ENCODE results near the gene SETMAR. TPM values are rescaled to one million over a fixed set of nuclear protein-coding genes. Genes with fewer than 3 reads are reported as not detected.

SETMAR gene
- total and polyA plus RNA-seq, 2 of the 8 experiments (the other 6 are each of a cell fraction or from before 2014, with no cell fraction given) = 16.1 to 25.3 TPM

GRCh38 chr3:4311496-4311895 lies 8.3 kb downstream of the SETMAR start:
- Histone ChIP-seq H3K79me1 (ENCODE audit: low read depth, low read length) (no peaks in the 10 kb centered on the region), H2BK5ac (ENCODE audit: low read depth, low read length) (no peak overlapping the region), H2BK20ac (ENCODE audit: low read length) (no peak overlapping the region), H3K4ac (replicated peaks; ENCODE audit: insufficient read length, low read depth, low read length) (no peak overlapping the region), H2BK15ac (ENCODE audit: low read length) (no peak overlapping the region), H2BK120ac (replicated peaks; ENCODE audit: low read depth, low read length) (no peak overlapping the region), H2AFZ (ENCODE audit: low read length) (no peak overlapping the region), H3K27me3 (replicated peaks in 1 of 4; ENCODE audit: control insufficient read depth in 3 of 4, extremely low read depth in 1 of 4, insufficient read depth in 3 of 4, low read length in 3 of 4) (no peaks in the 10 kb centered on the region), H3K4me2 (ENCODE audit: insufficient read depth in 1 of 2, low read depth in 2 of 2, low read length in 2 of 2) (no peak overlapping the region), H2BK12ac (ENCODE audit: low read depth, low read length) (no peak overlapping the region), H3K9me3 (ENCODE audit: insufficient read depth in 2 of 2, low read depth in 1 of 2, low read length in 1 of 2) (no peaks in the 10 kb centered on the region), H3K14ac (ENCODE audit: insufficient read length) (no peak overlapping the region), H3K9ac (replicated peaks in 1 of 4; ENCODE audit: extremely low read depth in 1 of 4, low read depth in 3 of 4, low read length in 3 of 4) (no peak overlapping the region), H4K8ac (ENCODE audit: extremely low read depth, insufficient read depth, low read length) (no peak overlapping the region), H2AK5ac (ENCODE audit: low read depth, low read length) (no peak overlapping the region), H3K79me2 (ENCODE audit: control insufficient read depth in 1 of 2, insufficient read depth in 2 of 2, low read length in 2 of 2) (peaks cover 0 to 9% of the 10 kb centered on the region in 2 experiments; a peak in 2 of 4 replicates), H3K36me3 (ENCODE audit: control insufficient read depth in 2 of 4, insufficient read depth in 4 of 4, low read length in 3 of 4) (peaks cover 0 to 29% (median 13%) of the 10 kb centered on the region in 4 experiments; a peak in 5 of 8 replicates), H3K4me1 (replicated peaks in 1 of 4; ENCODE audit: control insufficient read depth in 3 of 4, insufficient read depth in 4 of 4, low read length in 3 of 4) (peaks cover 1 to 13% (median 8%) of the 10 kb centered on the region in 4 experiments; a peak in 3 of 7 replicates), H3K18ac (ENCODE audit: extremely low read depth, low read length) (no peak overlapping the region), H4K5ac (ENCODE audit: insufficient read length, low read depth, low read length) (no peak overlapping the region), H3K4me3 (ENCODE audit: extremely low read depth in 1 of 4, insufficient read depth in 2 of 4, low read depth in 3 of 4, low read length in 4 of 4) (no peak overlapping the region), H3K27ac (ENCODE audit: low read depth, low read length) (no peak overlapping the region), H3K56ac (replicated peaks; ENCODE audit: insufficient read length, low read depth, low read length) (no peak overlapping the region), H3K23ac (ENCODE audit: insufficient read length) (no peak overlapping the region), H3K23me2 (ENCODE audit: low read depth, low read length) (no peaks in the 10 kb centered on the region; the same call in 1 of the 2 replicates), H4K91ac (replicated peaks; ENCODE audit: insufficient read length, low read length) (no peak overlapping the region), H4K20me1 (replicated peaks in 1 of 2; ENCODE audit: control insufficient read depth in 1 of 2, insufficient read depth in 2 of 2, low read length in 2 of 2) (no peaks in the 10 kb centered on the region)
- FAIRE-seq (no peak), DNase-seq (ENCODE audit: low read depth in 1 of 2, low spot score in 2 of 2) (no peak)
- ChIA-PET CTCF (ENCODE audit: partially characterized antibody) (interaction anchor here (0.6 to 1.6 kb wide), 4 partner anchors 18 to 747 kb away, joined by 3 to 4 read pairs (median 3); no protein-coding TSS in a partner anchor), POLR2A (ENCODE audit: partially characterized antibody) (interaction anchor here (1.0 kb wide), 1 partner anchor 181 kb away, joined by 5 read pairs; the partner anchor contains the start of gene ITPR1)
- TF ChIP-seq USF2 (IDR thresholded peaks at IDR 0.05; ENCODE audit: low read length) (no peak), SP2 (IDR thresholded peaks at IDR 0.05; ENCODE audit: low read length) (no peak), ATF3 (IDR thresholded peaks at IDR 0.05; ENCODE audit: insufficient read depth, low read depth, low read length) (no peak), NANOG (IDR thresholded peaks at IDR 0.05; ENCODE audit: insufficient read depth, low read depth, low read length, poor library complexity, severe bottlenecking) (no peak), TAF1 (IDR thresholded peaks at IDR 0.05; ENCODE audit: low read depth, low read length) (no peak), CTCF (IDR thresholded peaks at IDR 0.05; ENCODE audit: control extremely low read depth in 1 of 3, insufficient read depth in 1 of 3, low read depth in 1 of 3, low read length in 3 of 3) (no peak), BRCA1 (IDR thresholded peaks at IDR 0.05; ENCODE audit: low read depth, low read length) (no peak), SIRT6 (IDR thresholded peaks at IDR 0.05; ENCODE audit: low read length) (no peak), NRF1 (IDR thresholded peaks at IDR 0.05; ENCODE audit: low read depth, low read length) (no peak), EZH2 (IDR thresholded peaks at IDR 0.05; ENCODE audit: low read depth, low read length, severe bottlenecking) (no peak)
